HG02981 (cell line): ENCODE results near the gene IFI16.
"Not testable (repeated sequence)": the region's sequence is repeated elsewhere in the genome, so short reads cannot be mapped to it uniquely, and the experiment has no call there.

Experiments used
- ATAC-seq: cut with Tn5 transposase; IDR thresholded peaks from one replicate; pipeline ENCODE4 v1.9.1; 2021; ENCODE audit warnings: mild to moderate bottlenecking, moderate library complexity; ENCODE audit not compliant: unreplicated experiment

The IFI16 gene

GRCh38 chr1:159090286-159091179 lies 80.8 kb downstream of the IFI16 start:
- ATAC-seq, result no peak

- no peak for ATAC-seq
Observed at GRCh38 chr1:159091180-159091560, 81.5 kb downstream of the IFI16 start.

GRCh38 chr1:159091607-159092031 lies 81.9 kb downstream of the IFI16 start:
- no peak for ATAC-seq

DNA sequence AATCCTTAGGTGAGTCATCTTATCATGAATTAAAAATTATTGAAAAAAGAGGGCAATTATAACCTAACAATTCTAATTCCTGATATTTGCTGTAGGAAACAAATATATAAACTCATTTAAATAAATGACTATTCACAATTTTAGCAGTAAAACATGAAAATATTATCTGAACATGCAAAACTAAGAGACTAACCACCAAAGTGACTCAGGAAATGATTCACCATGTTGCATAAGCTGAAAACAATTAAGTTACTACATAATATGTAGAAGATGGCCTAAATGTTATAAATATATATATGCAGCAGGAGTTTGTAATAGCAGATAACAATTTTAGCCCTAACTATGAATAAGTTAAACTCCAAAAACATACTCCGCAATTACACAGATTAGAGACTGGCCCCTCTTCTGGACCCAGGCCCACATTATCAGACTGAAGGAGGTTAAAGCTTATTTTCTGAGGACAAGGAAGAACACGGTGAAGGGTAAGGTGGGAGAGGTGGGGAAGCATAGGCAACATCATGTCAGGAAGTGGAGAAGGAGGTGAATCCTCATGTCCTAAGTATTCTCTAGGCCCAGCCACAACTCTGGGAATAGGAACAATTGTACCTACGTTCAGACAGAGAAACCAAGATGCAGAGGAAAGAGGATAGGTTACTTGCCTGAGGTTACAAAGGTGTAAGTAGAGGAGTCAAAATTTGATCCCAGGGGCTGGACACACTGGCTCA lies 82.5 kb downstream of the IFI16 start:
- no peak for ATAC-seq

GRCh38 chr1:159098596-159098995 lies 88.9 kb downstream of the IFI16 start:
- no peak for ATAC-seq

GRCh38 chr1:159100589-159100988 lies 90.9 kb downstream of the IFI16 start:
- ATAC-seq, result no peak

- not testable (repeated sequence) for ATAC-seq
Observed at GRCh38 chr1:159103021-159103420, 93.3 kb downstream of the IFI16 start.
